ENCODE results near the gene IRX3. TPM values are rescaled to one million over a fixed set of nuclear protein-coding genes. Genes with fewer than 3 reads are reported as not detected.

IRX3 gene
- total RNA-seq, 2 donors from 2014 or later = not detected

- ATAC-seq = no peak
- peaks cover 45 to 64% of the 10 kb centered on the region in 2 donors for H3K27me3 Mint-ChIP-seq
- H3K4me3 Mint-ChIP-seq = no peak overlapping the region
These were observed 793 bp upstream of the IRX3 start for GRCh38 chr16:54287131-54288029.

GRCh38 chr16:54286090-54286365, 559 bp downstream of the IRX3 start:
- H3K36me3 Mint-ChIP-seq = peaks cover 5% of the 10 kb centered on the region
- H3K4me1 Mint-ChIP-seq (ENCODE audit: low read depth in 2 of 2) = peaks cover 6 to 21% of the 10 kb centered on the region in 2 donors
- no peak overlapping the region for H3K4me3 Mint-ChIP-seq
- H3K27me3 Mint-ChIP-seq = peaks cover 49 to 65% of the 10 kb centered on the region in 2 donors
- DNase-seq (ENCODE audit: low spot score) (no peak), ATAC-seq (no peak)
- H3K27ac Mint-ChIP-seq = no peak overlapping the region
- H3K9me3 Mint-ChIP-seq = no peaks in the 10 kb centered on the region

More at GRCh38 chr16:54287131-54288029, 793 bp upstream of the IRX3 start:
- peaks cover 6 to 21% of the 10 kb centered on the region in 2 donors for H3K4me1 Mint-ChIP-seq (ENCODE audit: low read depth in 2 of 2)
- peaks cover 5% of the 10 kb centered on the region for H3K36me3 Mint-ChIP-seq
- H3K9me3 Mint-ChIP-seq = no peaks in the 10 kb centered on the region
- H3K27ac Mint-ChIP-seq = no peak overlapping the region
- no peak for DNase-seq (ENCODE audit: low spot score)

GRCh38 chr16:54285414-54286089, 1.0 kb downstream of the IRX3 start:
- H3K9me3 Mint-ChIP-seq = no peaks in the 10 kb centered on the region
- DNase-seq (ENCODE audit: low spot score) = no peak
- ATAC-seq = no peak
- peaks cover 6 to 17% of the 10 kb centered on the region in 2 donors for H3K4me1 Mint-ChIP-seq (ENCODE audit: low read depth in 2 of 2)
- peak overlapping the region; percentile 60 for H3K4me3 Mint-ChIP-seq
- peaks cover 49 to 65% of the 10 kb centered on the region in 2 donors for H3K27me3 Mint-ChIP-seq
- H3K36me3 Mint-ChIP-seq = peaks cover 5% of the 10 kb centered on the region
- no peak overlapping the region for H3K27ac Mint-ChIP-seq

GRCh38 chr16:54284931-54285413, 1.6 kb downstream of the IRX3 start:
- Mint-ChIP-seq H3K4me1 (ENCODE audit: low read depth in 2 of 2) (peaks cover 6 to 16% of the 10 kb centered on the region in 2 donors), H3K36me3 (peaks cover 5% of the 10 kb centered on the region), H3K9me3 (no peaks in the 10 kb centered on the region), H3K27me3 (peaks cover 51 to 65% of the 10 kb centered on the region in 2 donors), H3K4me3 (peak overlapping the region; percentile 60), H3K27ac (no peak overlapping the region)
- DNase-seq (ENCODE audit: low spot score) (no peak), ATAC-seq (no peak)

- Mint-ChIP-seq H3K27ac (no peak overlapping the region), H3K4me3 (no peak overlapping the region), H3K4me1 (ENCODE audit: low read depth in 2 of 2) (peaks cover 6 to 13% of the 10 kb centered on the region in 2 donors), H3K9me3 (no peaks in the 10 kb centered on the region), H3K36me3 (peaks cover 5% of the 10 kb centered on the region), H3K27me3 (peaks cover 51 to 65% of the 10 kb centered on the region in 2 donors)
- no peak for ATAC-seq
- no peak for DNase-seq (ENCODE audit: low spot score)
These were observed 2.2 kb downstream of the IRX3 start for GRCh38 chr16:54284319-54284930.

GRCh38 chr16:54283725-54284318, 2.8 kb downstream of the IRX3 start:
- Mint-ChIP-seq H3K9me3 (no peaks in the 10 kb centered on the region), H3K27ac (no peak overlapping the region), H3K4me1 (ENCODE audit: low read depth in 2 of 2) (peaks cover 6 to 13% of the 10 kb centered on the region in 2 donors), H3K4me3 (no peak overlapping the region), H3K36me3 (peaks cover 5% of the 10 kb centered on the region), H3K27me3 (peaks cover 50 to 66% of the 10 kb centered on the region in 2 donors)
- DNase-seq (ENCODE audit: low spot score) = no peak
- no peak for ATAC-seq

- ATAC-seq = no peak
- Mint-ChIP-seq H3K9me3 (no peaks in the 10 kb centered on the region), H3K4me3 (no peak overlapping the region)
These were observed 3.5 kb downstream of the IRX3 start for GRCh38 chr16:54282928-54283724.

GRCh38 chr16:54282202-54282927, 4.2 kb downstream of the IRX3 start:
- H3K4me1 Mint-ChIP-seq (ENCODE audit: low read depth in 2 of 2) = peaks cover 6 to 13% of the 10 kb centered on the region in 2 donors
- H3K9me3 Mint-ChIP-seq = no peaks in the 10 kb centered on the region
- no peak overlapping the region for H3K27ac Mint-ChIP-seq

More at GRCh38 chr16:54282928-54283724, 3.5 kb downstream of the IRX3 start:
- Mint-ChIP-seq H3K27ac (no peak overlapping the region), H3K36me3 (peaks cover 5% of the 10 kb centered on the region), H3K27me3 (peaks cover 51 to 61% of the 10 kb centered on the region in 2 donors), H3K4me1 (ENCODE audit: low read depth in 2 of 2) (peaks cover 6 to 13% of the 10 kb centered on the region in 2 donors)
- no peak for DNase-seq (ENCODE audit: low spot score)

GRCh38 chr16:54281535-54282201, 4.9 kb downstream of the IRX3 start:
- DNase-seq (ENCODE audit: low spot score) = no peak
- Mint-ChIP-seq H3K36me3 (peaks cover 5% of the 10 kb centered on the region), H3K4me3 (no peak overlapping the region), H3K4me1 (ENCODE audit: low read depth in 2 of 2) (peaks cover 5 to 13% of the 10 kb centered on the region in 2 donors), H3K9me3 (no peaks in the 10 kb centered on the region), H3K27ac (no peak overlapping the region), H3K27me3 (peaks cover 53 to 58% of the 10 kb centered on the region in 2 donors)
- ATAC-seq = no peak

More at GRCh38 chr16:54282202-54282927, 4.2 kb downstream of the IRX3 start:
- H3K4me3 Mint-ChIP-seq = no peak overlapping the region
- DNase-seq (ENCODE audit: low spot score) = no peak
- peaks cover 53 to 60% of the 10 kb centered on the region in 2 donors for H3K27me3 Mint-ChIP-seq
- H3K36me3 Mint-ChIP-seq = peaks cover 5% of the 10 kb centered on the region
- ATAC-seq = no peak

- H3K27ac Mint-ChIP-seq = no peak overlapping the region
These were observed 5.8 kb downstream of the IRX3 start for GRCh38 chr16:54280751-54281150.

GRCh38 chr16:54277845-54278703, 8.5 kb downstream of the IRX3 start:
- Mint-ChIP-seq H3K4me1 (ENCODE audit: low read depth in 2 of 2) (no peaks in the 10 kb centered on the region), H3K9me3 (no peaks in the 10 kb centered on the region), H3K36me3 (no peaks in the 10 kb centered on the region), H3K27ac (no peak overlapping the region), H3K4me3 (no peak overlapping the region), H3K27me3 (peaks cover 40 to 49% of the 10 kb centered on the region in 2 donors)
- DNase-seq (ENCODE audit: low spot score) (no peak), ATAC-seq (no peak)

More at GRCh38 chr16:54280751-54281150, 5.8 kb downstream of the IRX3 start:
- DNase-seq (ENCODE audit: low spot score) = no peak
- no peaks in the 10 kb centered on the region for H3K36me3 Mint-ChIP-seq
- no peak for ATAC-seq
- peaks cover 0 to 8% of the 10 kb centered on the region in 2 donors for H3K4me1 Mint-ChIP-seq (ENCODE audit: low read depth in 2 of 2)
- no peaks in the 10 kb centered on the region for H3K9me3 Mint-ChIP-seq
- peaks cover 48 to 51% of the 10 kb centered on the region in 2 donors for H3K27me3 Mint-ChIP-seq
- no peak overlapping the region for H3K4me3 Mint-ChIP-seq
